PC-3 (cell line): ENCODE data around the gene MAP3K7CL. TPM values are rescaled to one million over a fixed set of nuclear protein-coding genes. Genes with fewer than 3 reads are reported as not detected.
A peak's percentile ranks its signal among the peaks of the same experiment; 100 is the strongest.

ENCODE experiments used
- ATAC-seq: fragments of 200-7000 bp; cut with Tn5 transposase; 2 replicates; pipeline ENCODE4 v1.9.1; 2020; ENCODE audit warnings: mild to moderate bottlenecking, moderate library complexity
- BruUV-seq: library from RNA; stranded (reverse); fragments of 400-500 nt; replicated peaks from 2 replicates; lab custom pipeline; 2021; lab: Mats Ljungman, UMichigan
- CTCF ChIA-PET: fragments of 300-600 bp; sonication (Branson Sonifier 250); formaldehyde crosslinking; loops from one replicate; lab custom pipeline; 2022; ENCODE audit warnings: antibody characterized with exemption; lab: Charles Lee
- POLR2A ChIA-PET: fragments of 300-600 bp; sonication (Branson Sonifier 250); formaldehyde crosslinking; loops from one replicate; lab custom pipeline; 2022; ENCODE audit warnings: antibody characterized with exemption; ENCODE audit not compliant: unreplicated experiment; lab: Charles Lee
- DNase-seq: peaks from one replicate; pipeline ENCODE4 v3.0.0-alpha.2; 2015
- H2AFZ ChIP-seq: fragments of 300-600 bp; sonication (generic); 2 replicates; pipeline ENCODE4 v1.6.0; 2016; ENCODE audit warnings: antibody characterized with exemption, low read length
- H3F3A ChIP-seq: fragments of 300-600 bp; sonication (generic); one replicate; pipeline ENCODE4 v1.6.0; 2017; ENCODE audit warnings: antibody characterized with exemption, low read length, control low read depth, mild to moderate bottlenecking; ENCODE audit not compliant: unreplicated experiment
- H3K27ac ChIP-seq: fragments of 300-600 bp; sonication (generic); 2 replicates; pipeline ENCODE4 v1.5.1; 2016; ENCODE audit warnings: mild to moderate bottlenecking, low read length
- H3K27me3 ChIP-seq: fragments of 300-600 bp; sonication (generic); 2 replicates; pipeline ENCODE4 v1.6.1; 2016; ENCODE audit warnings: low read length, mixed read lengths
- H3K36me3 ChIP-seq: fragments of 300-600 bp; sonication (generic); 2 replicates; pipeline ENCODE4 v1.6.1; 2016; ENCODE audit warnings: low read depth, mixed run types, low read length, mixed read lengths
- H3K4me1 ChIP-seq: fragments of 300-600 bp; sonication (generic); 2 replicates; pipeline ENCODE4 v1.5.1; 2016; ENCODE audit warnings: low read length; ENCODE audit not compliant: insufficient read depth
- H3K4me2 ChIP-seq: fragments of 300-600 bp; sonication (generic); 2 replicates; pipeline ENCODE4 v1.6.0; 2016; ENCODE audit warnings: low read length
- H3K4me3 ChIP-seq: fragments of 300-600 bp; sonication (generic); 2 replicates; pipeline ENCODE4 v1.5.1; 2016; ENCODE audit warnings: mild to moderate bottlenecking, low read length, mixed read lengths
- H3K79me2 ChIP-seq: fragments of 300-600 bp; sonication (generic); 2 replicates; pipeline ENCODE4 v1.6.1; 2017; ENCODE audit warnings: low read length, mixed read lengths
- H3K9ac ChIP-seq: fragments of 300-600 bp; sonication (generic); 2 replicates; pipeline ENCODE4 v1.6.0; 2016; ENCODE audit warnings: mild to moderate bottlenecking, low read length
- H3K9me2 ChIP-seq: fragments of 300-600 bp; sonication (generic); replicated peaks from 2 replicates; pipeline ENCODE4 v1.6.1; 2016; ENCODE audit warnings: mixed run types, low read length, mixed read lengths
- H3K9me3 ChIP-seq: fragments of 300-600 bp; sonication (generic); 2 replicates; pipeline ENCODE4 v1.6.1; 2016; ENCODE audit warnings: low read length, mixed read lengths
- H4K20me1 ChIP-seq: fragments of 300-600 bp; sonication (generic); 2 replicates; pipeline ENCODE4 v1.6.1; 2016; ENCODE audit warnings: low read length, mixed read lengths
- CTCF ChIP-seq: fragments of 300-600 bp; sonication (generic); conservative IDR thresholded peaks from 2 replicates; pipeline ENCODE4 v1.5.1; 2017; ENCODE audit warnings: antibody characterized with exemption, low read depth, mild to moderate bottlenecking, low read length
- EZH2 ChIP-seq: fragments of 300-600 bp; sonication (generic); IDR thresholded peaks from one replicate; pipeline ENCODE4 v1.6.1; 2017; ENCODE audit warnings: antibody characterized with exemption, mild to moderate bottlenecking, low read length; ENCODE audit not compliant: unreplicated experiment
- EZH2phosphoT487 ChIP-seq: fragments of 300-600 bp; sonication (generic); IDR thresholded peaks from 2 replicates; pipeline ENCODE4 v1.6.1; 2018; ENCODE audit warnings: mild to moderate bottlenecking, antibody characterized with exemption, low read length, borderline replicate concordance
- intact Hi-C: fragments of 100-400 bp; cut with micrococcal nuclease; formaldehyde crosslinking; loops from 2 replicates; pipeline ENCODE4 v1.9.0; 2023
- total RNA-seq: library from RNA; depleted of rRNA; stranded (reverse); fragments of >200 nt; gene quantifications from 2 replicates; pipeline ENCODE4 v1.2.3, GENCODE V29; 2014

MAP3K7CL gene
- total RNA-seq, 1 experiment from 2014 or later, result 1.3 TPM

- ChIA-PET POLR2A (interaction anchor here (0.6 to 0.7 kb wide), 2 partner anchors 21 to 34 kb away, joined by 4 read pairs; no protein-coding TSS in a partner anchor), CTCF (interaction anchor here (0.5 to 1.0 kb wide), 5 partner anchors 74 to 331 kb away, joined by 3 to 8 read pairs (median 5); no protein-coding TSS in a partner anchor)
- no peak overlapping the region for H3K9ac ChIP-seq
- BruUV-seq, result no TSS peak
- no peaks in the 10 kb centered on the region for H3K9me3 ChIP-seq
- no peak for TF ChIP-seq CTCF
- TF ChIP-seq EZH2phosphoT487, result no peak
- no peak for TF ChIP-seq EZH2
- no peaks in the 10 kb centered on the region for H3K27me3 ChIP-seq
- no peaks in the 10 kb centered on the region for H3K36me3 ChIP-seq
- intact Hi-C loops, result loop anchor here (2.0 kb wide), 1 partner anchor 22 kb away; no protein-coding TSS in a partner anchor
- DNase-seq (peak; percentile 54), ATAC-seq (peak; percentile 80)
- no peaks in the 10 kb centered on the region for H3K79me2 ChIP-seq
- H3K4me1 ChIP-seq, result peaks cover 23% of the 10 kb centered on the region
- H3F3A ChIP-seq, result no peaks in the 10 kb centered on the region
- peak overlapping the region; percentile 62 for H3K4me2 ChIP-seq
- peak overlapping the region; percentile 12; the same call in 1 of the 2 replicates for H3K4me3 ChIP-seq
- H2AFZ ChIP-seq, result peak overlapping the region; percentile 27
- no peaks in the 10 kb centered on the region for H4K20me1 ChIP-seq
- H3K9me2 ChIP-seq, result no peaks in the 10 kb centered on the region
- peak overlapping the region; percentile 17 for H3K27ac ChIP-seq
These were observed 44.2 kb downstream of the MAP3K7CL start for GRCh38 chr21:29174607-29175013.

- POLR2A ChIA-PET, result no interaction called here
- Histone ChIP-seq H4K20me1 (no peaks in the 10 kb centered on the region), H3K9ac (no peak overlapping the region), H2AFZ (no peak overlapping the region), H3K79me2 (no peaks in the 10 kb centered on the region), H3K27me3 (no peaks in the 10 kb centered on the region), H3F3A (no peaks in the 10 kb centered on the region), H3K36me3 (no peaks in the 10 kb centered on the region), H3K9me3 (no peaks in the 10 kb centered on the region), H3K4me2 (peak overlapping the region; percentile 62), H3K9me2 (no peaks in the 10 kb centered on the region), H3K27ac (no peak overlapping the region), H3K4me3 (no peak overlapping the region), H3K4me1 (peaks cover 19% of the 10 kb centered on the region)
- DNase-seq (peak; percentile 40), ATAC-seq (peak; percentile 52)
- BruUV-seq, result no TSS peak
- CTCF ChIA-PET, result no interaction called here
- intact Hi-C loops, result loop anchor here (2.0 kb wide), 1 partner anchor 21 kb away; no protein-coding TSS in a partner anchor
- TF ChIP-seq EZH2 (no peak), EZH2phosphoT487 (no peak), CTCF (no peak)
These were observed 45.1 kb downstream of the MAP3K7CL start for GRCh38 chr21:29175408-29176134.
